ENCODE data around the gene DEF6. TPM values are rescaled to one million over a fixed set of nuclear protein-coding genes. Genes with fewer than 3 reads are reported as not detected.

DEF6 gene
- total and polyA plus RNA-seq, 2 of the 8 experiments (the other 6 are each of a cell fraction or from before 2014, with no cell fraction given): 3.3 to 4.1 TPM

GRCh38 chr6:35360349-35361138 lies 62.9 kb downstream of the DEF6 start:
- Histone ChIP-seq H2AK5ac (ENCODE audit: low read depth, low read length) (peak overlapping the region; percentile 54; the same call in 1 of the 2 replicates), H3K4me1 (replicated peaks in 1 of 4; ENCODE audit: control insufficient read depth in 3 of 4, insufficient read depth in 4 of 4, low read length in 3 of 4) (peaks cover 4 to 17% (median 13%) of the 10 kb centered on the region in 4 experiments), H3K23me2 (ENCODE audit: low read depth, low read length) (0 out of 2 replicates have a peak, but pooled peaks cover 2% of the 10 kb centered on the region), H4K91ac (replicated peaks; ENCODE audit: insufficient read length, low read length) (peak overlapping the region; percentile 71), H3K23ac (ENCODE audit: insufficient read length) (no peak overlapping the region), H2BK20ac (ENCODE audit: low read length) (peak overlapping the region; percentile 28; the same call in 1 of the 2 replicates), H3K9ac (replicated peaks in 1 of 4; ENCODE audit: extremely low read depth in 1 of 4, low read depth in 3 of 4, low read length in 3 of 4) (no peak overlapping the region), H3K4me3 (ENCODE audit: extremely low read depth in 1 of 4, insufficient read depth in 2 of 4, low read depth in 3 of 4, low read length in 4 of 4) (0 out of 8 replicates have a peak overlapping the region, but pooled peaks of 1 of the 4 experiments have one; percentile 5), H3K14ac (ENCODE audit: insufficient read length) (no peak overlapping the region), H3K4me2 (ENCODE audit: insufficient read depth in 1 of 2, low read depth in 2 of 2, low read length in 2 of 2) (peak overlapping the region; percentile 33 to 47), H3K27me3 (replicated peaks in 1 of 4; ENCODE audit: control insufficient read depth in 3 of 4, extremely low read depth in 1 of 4, insufficient read depth in 3 of 4, low read length in 3 of 4) (no peaks in the 10 kb centered on the region), H3K4ac (replicated peaks; ENCODE audit: insufficient read length, low read depth, low read length) (peak overlapping the region; percentile 19), H4K20me1 (replicated peaks in 1 of 2; ENCODE audit: control insufficient read depth in 1 of 2, insufficient read depth in 2 of 2, low read length in 2 of 2) (no peaks in the 10 kb centered on the region), H2BK120ac (replicated peaks; ENCODE audit: low read depth, low read length) (no peak overlapping the region), H3K36me3 (ENCODE audit: control insufficient read depth in 2 of 4, insufficient read depth in 4 of 4, low read length in 3 of 4) (no peaks in the 10 kb centered on the region; a peak in 2 of 8 replicates), H3K18ac (ENCODE audit: extremely low read depth, low read length) (peak overlapping the region; percentile 51), H2AFZ (ENCODE audit: low read length) (no peak overlapping the region), H3K79me2 (ENCODE audit: control insufficient read depth in 1 of 2, insufficient read depth in 2 of 2, low read length in 2 of 2) (peaks cover 0 to 3% of the 10 kb centered on the region in 2 experiments; a peak in 1 of 4 replicates), H2BK15ac (ENCODE audit: low read length) (0 out of 2 replicates have a peak overlapping the region, but pooled peaks have one; percentile 32), H2BK5ac (ENCODE audit: low read depth, low read length) (peak overlapping the region; percentile 77; the same call in 1 of the 2 replicates), H3K27ac (ENCODE audit: low read depth, low read length) (peak overlapping the region; percentile 32; the same call in 1 of the 2 replicates), H3K9me3 (ENCODE audit: insufficient read depth in 2 of 2, low read depth in 1 of 2, low read length in 1 of 2) (no peaks in the 10 kb centered on the region), H3K79me1 (ENCODE audit: low read depth, low read length) (no peaks in the 10 kb centered on the region; the same call in none of the 2 replicates), H2BK12ac (ENCODE audit: low read depth, low read length) (peak overlapping the region; percentile 82), H4K5ac (ENCODE audit: insufficient read length, low read depth, low read length) (peak overlapping the region; percentile 16), H3K56ac (replicated peaks; ENCODE audit: insufficient read length, low read depth, low read length) (no peak overlapping the region), H4K8ac (ENCODE audit: extremely low read depth, insufficient read depth, low read length) (no peak overlapping the region)
- FAIRE-seq (peak; percentile 98), DNase-seq (ENCODE audit: low read depth in 1 of 2, low spot score in 2 of 2) (peak; percentile 38 to 54)
- 60% methylated on average over 8 of the region's 8 CpGs; no CpG with 5 or more reads in 1 of the 2 experiments for WGBS, 2 experiments (ENCODE audit: extremely low coverage in 1 of 2, insufficient coverage in 1 of 2, insufficient read length in 1 of 2, insufficient replicate concordance in 2 of 2, low coverage in 1 of 2, low lambda C conversion rate in 2 of 2, missing lambda C conversion rate in 1 of 2)
- ChIA-PET CTCF (ENCODE audit: partially characterized antibody) (interaction anchor here (0.7 to 3.3 kb wide), 12 partner anchors 9 to 107 kb away, joined by 3 to 17 read pairs (median 4); partner anchors contain the start of gene PPARD), POLR2A (ENCODE audit: partially characterized antibody) (interaction anchor here (1.2 to 1.6 kb wide), 3 partner anchors 76 to 113 kb away, joined by 3 to 4 read pairs (median 3); no protein-coding TSS in a partner anchor)
- peak; percentile 59; the same call in 1 of the 2 replicates for TF ChIP-seq KDM1A (IDR thresholded peaks at IDR 0.05; ENCODE audit: borderline replicate concordance, low read length)
- TF ChIP-seq TCF12 (IDR thresholded peaks at IDR 0.05; ENCODE audit: low read depth, low read length): 0 out of 2 replicates have a peak, but pooled peaks have one; percentile 36
- no peak for TF ChIP-seq SP2 (IDR thresholded peaks at IDR 0.05; ENCODE audit: low read length)
- peak; percentile 86 for TF ChIP-seq TEAD4 (IDR thresholded peaks at IDR 0.05; ENCODE audit: low read depth, low read length)
- TF ChIP-seq HDAC2 (IDR thresholded peaks at IDR 0.05; ENCODE audit: borderline replicate concordance in 1 of 2, low read depth in 2 of 2, low read length in 2 of 2): 0 out of 4 replicates have a peak, but pooled peaks of 1 of the 2 experiments have one; percentile 27
- no peak for TF ChIP-seq SP1 (IDR thresholded peaks at IDR 0.05; ENCODE audit: low read depth, low read length)
- TF ChIP-seq ATF3 (IDR thresholded peaks at IDR 0.05; ENCODE audit: insufficient read depth, low read depth, low read length): 0 out of 2 replicates have a peak, but pooled peaks have one; percentile 13
- TF ChIP-seq CREB1 (IDR thresholded peaks at IDR 0.05): peak; percentile 74
- no peak for TF ChIP-seq JUN (IDR thresholded peaks at IDR 0.05; ENCODE audit: low read depth, low read length)
- no peak for TF ChIP-seq SIRT6 (IDR thresholded peaks at IDR 0.05; ENCODE audit: low read length)
